KOPT-K1 (cell line): ENCODE data around the gene SLC14A1.

ENCODE experiments used
- H3K27ac ChIP-seq: fragments of 200-600 bp; sonication (generic); 2 replicates; pipeline ENCODE4 v1.5.1; 2016; ENCODE audit warnings: antibody characterized with exemption, mild to moderate bottlenecking, low read depth, low read length; ENCODE audit not compliant: poor library complexity, severe bottlenecking
- H3K36me3 ChIP-seq: fragments of 200-600 bp; sonication (generic); 2 replicates; pipeline ENCODE4 v1.5.1; 2017; ENCODE audit warnings: antibody characterized with exemption, mild to moderate bottlenecking, low read length, moderate library complexity; ENCODE audit not compliant: insufficient read depth
- H3K9me3 ChIP-seq: fragments of 200-600 bp; sonication (generic); 2 replicates; pipeline ENCODE4 v1.5.1; 2017; ENCODE audit warnings: antibody characterized with exemption, low read length, mild to moderate bottlenecking; ENCODE audit not compliant: insufficient read depth, poor library complexity, severe bottlenecking

The SLC14A1 gene

GRCh38 chr18:45761512-45762114 lies 37.6 kb downstream of the SLC14A1 start:
- Histone ChIP-seq H3K9me3 (no peaks in the 10 kb centered on the region), H3K27ac (no peak overlapping the region), H3K36me3 (no peaks in the 10 kb centered on the region)

- Histone ChIP-seq H3K27ac (no peak overlapping the region), H3K36me3 (no peaks in the 10 kb centered on the region), H3K9me3 (no peaks in the 10 kb centered on the region)
Observed at GRCh38 chr18:45764000-45764686, 40.2 kb downstream of the SLC14A1 start.

GRCh38 chr18:45765796-45766195 lies 41.8 kb downstream of the SLC14A1 start:
- no peaks in the 10 kb centered on the region for H3K9me3 ChIP-seq
- no peak overlapping the region for H3K27ac ChIP-seq
- H3K36me3 ChIP-seq = no peaks in the 10 kb centered on the region

GRCh38 chr18:45771587-45772480 lies 47.9 kb downstream of the SLC14A1 start:
- H3K27ac ChIP-seq = no peak overlapping the region
- no peaks in the 10 kb centered on the region for H3K36me3 ChIP-seq

GRCh38 chr18:45774065-45774521 lies 50.1 kb downstream of the SLC14A1 start:
- Histone ChIP-seq H3K9me3 (no peaks in the 10 kb centered on the region), H3K36me3 (no peaks in the 10 kb centered on the region), H3K27ac (no peak overlapping the region)

More at GRCh38 chr18:45771587-45772480, 47.9 kb downstream of the SLC14A1 start:
- H3K9me3 ChIP-seq = no peaks in the 10 kb centered on the region

- Histone ChIP-seq H3K36me3 (no peaks in the 10 kb centered on the region), H3K27ac (no peak overlapping the region), H3K9me3 (no peaks in the 10 kb centered on the region)
Observed at GRCh38 chr18:45775241-45775676, 51.3 kb downstream of the SLC14A1 start.

GRCh38 chr18:45775743-45776142 lies 51.8 kb downstream of the SLC14A1 start:
- no peaks in the 10 kb centered on the region for H3K9me3 ChIP-seq
- no peak overlapping the region for H3K27ac ChIP-seq
- no peaks in the 10 kb centered on the region for H3K36me3 ChIP-seq

GRCh38 chr18:45777393-45777792 lies 53.4 kb downstream of the SLC14A1 start:
- H3K27ac ChIP-seq = no peak overlapping the region
- no peaks in the 10 kb centered on the region for H3K9me3 ChIP-seq
- H3K36me3 ChIP-seq = no peaks in the 10 kb centered on the region

GRCh38 chr18:45780568-45780967 lies 56.6 kb downstream of the SLC14A1 start:
- Histone ChIP-seq H3K27ac (no peak overlapping the region), H3K36me3 (no peaks in the 10 kb centered on the region), H3K9me3 (no peaks in the 10 kb centered on the region)

- Histone ChIP-seq H3K9me3 (no peaks in the 10 kb centered on the region), H3K27ac (no peak overlapping the region), H3K36me3 (no peaks in the 10 kb centered on the region)
Observed at GRCh38 chr18:45782662-45783061, 58.7 kb downstream of the SLC14A1 start.

GRCh38 chr18:45783097-45784075 lies 59.4 kb downstream of the SLC14A1 start:
- H3K36me3 ChIP-seq = no peaks in the 10 kb centered on the region
- H3K9me3 ChIP-seq = no peaks in the 10 kb centered on the region
- H3K27ac ChIP-seq = no peak overlapping the region

GRCh38 chr18:45785134-45785533 lies 61.2 kb downstream of the SLC14A1 start:
- H3K9me3 ChIP-seq = no peaks in the 10 kb centered on the region
- H3K27ac ChIP-seq = no peak overlapping the region
- H3K36me3 ChIP-seq = no peaks in the 10 kb centered on the region

GRCh38 chr18:45786941-45787340 lies 63.0 kb downstream of the SLC14A1 start:
- H3K36me3 ChIP-seq = no peaks in the 10 kb centered on the region
- H3K27ac ChIP-seq = no peak overlapping the region

GRCh38 chr18:45787346-45787745 lies 63.4 kb downstream of the SLC14A1 start:
- no peak overlapping the region for H3K27ac ChIP-seq
- H3K36me3 ChIP-seq = no peaks in the 10 kb centered on the region
- no peaks in the 10 kb centered on the region for H3K9me3 ChIP-seq

More at GRCh38 chr18:45786941-45787340, 63.0 kb downstream of the SLC14A1 start:
- H3K9me3 ChIP-seq = no peaks in the 10 kb centered on the region
